ENCODE results near the gene GPX7.
"Not testable (repeated sequence)": the region's sequence is repeated elsewhere in the genome, so short reads cannot be mapped to it uniquely, and the experiment has no call there.

GPX7 gene

DNA sequence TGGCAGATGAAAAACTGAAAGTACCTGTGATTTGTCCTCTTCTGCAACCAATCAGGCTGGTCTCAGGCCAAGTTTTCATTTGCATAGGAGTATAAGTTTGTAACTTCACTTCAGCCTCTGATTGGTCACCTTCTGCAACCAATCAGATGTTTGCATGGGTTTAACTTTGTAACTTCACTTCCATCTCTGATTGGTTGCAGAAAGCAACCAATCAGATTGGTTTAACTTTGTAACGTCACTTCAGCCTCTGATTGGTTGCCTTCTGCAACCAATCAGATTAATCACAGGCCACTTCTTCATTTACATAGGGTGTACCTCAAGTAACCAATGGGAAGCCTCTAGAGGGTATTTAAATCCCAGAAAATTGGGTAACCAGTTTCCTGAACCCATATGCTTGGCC, 30.4 kb upstream of the GPX7 start:
- no peak overlapping the region for H3K4me3 ChIP-seq (ENCODE audit: control insufficient read depth, low read depth, low read length)
- no peak for DNase-seq (ENCODE audit: low read depth)
- TF ChIP-seq, protein P1, sequence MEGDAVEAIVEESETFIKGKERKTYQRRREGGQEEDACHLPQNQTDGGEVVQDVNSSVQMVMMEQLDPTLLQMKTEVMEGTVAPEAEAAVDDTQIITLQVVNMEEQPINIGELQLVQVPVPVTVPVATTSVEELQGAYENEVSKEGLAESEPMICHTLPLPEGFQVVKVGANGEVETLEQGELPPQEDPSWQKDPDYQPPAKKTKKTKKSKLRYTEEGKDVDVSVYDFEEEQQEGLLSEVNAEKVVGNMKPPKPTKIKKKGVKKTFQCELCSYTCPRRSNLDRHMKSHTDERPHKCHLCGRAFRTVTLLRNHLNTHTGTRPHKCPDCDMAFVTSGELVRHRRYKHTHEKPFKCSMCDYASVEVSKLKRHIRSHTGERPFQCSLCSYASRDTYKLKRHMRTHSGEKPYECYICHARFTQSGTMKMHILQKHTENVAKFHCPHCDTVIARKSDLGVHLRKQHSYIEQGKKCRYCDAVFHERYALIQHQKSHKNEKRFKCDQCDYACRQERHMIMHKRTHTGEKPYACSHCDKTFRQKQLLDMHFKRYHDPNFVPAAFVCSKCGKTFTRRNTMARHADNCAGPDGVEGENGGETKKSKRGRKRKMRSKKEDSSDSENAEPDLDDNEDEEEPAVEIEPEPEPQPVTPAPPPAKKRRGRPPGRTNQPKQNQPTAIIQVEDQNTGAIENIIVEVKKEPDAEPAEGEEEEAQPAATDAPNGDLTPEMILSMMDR (IDR thresholded peaks at IDR 0.05; ENCODE audit: control insufficient read depth, insufficient read depth, low read depth, low read length, missing control alignments): no peak

DNA sequence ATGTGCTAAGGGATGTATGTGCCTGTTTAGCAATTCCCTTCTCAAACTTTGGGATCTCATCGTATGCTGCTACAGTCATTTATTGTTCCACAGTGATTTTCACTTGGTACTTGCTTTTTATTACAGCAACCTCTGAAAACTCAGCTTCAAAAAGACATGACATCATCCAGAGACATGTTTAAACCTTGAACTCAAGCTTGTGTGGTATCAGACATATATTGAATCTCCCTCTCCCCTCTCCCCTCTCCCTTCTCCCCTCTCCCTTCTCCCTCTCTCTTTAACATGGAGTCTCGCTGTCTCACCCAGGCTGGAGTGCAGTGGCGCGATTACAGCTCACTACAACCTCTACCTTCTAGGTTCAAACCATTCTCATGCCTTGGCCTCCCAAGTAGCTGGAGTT, 29.8 kb upstream of the GPX7 start:
- no peak for DNase-seq (ENCODE audit: low read depth)
- TF ChIP-seq, protein P1 (IDR thresholded peaks at IDR 0.05; ENCODE audit: control insufficient read depth, insufficient read depth, low read depth, low read length, missing control alignments): no peak
- no peak overlapping the region for H3K4me3 ChIP-seq (ENCODE audit: control insufficient read depth, low read depth, low read length)

DNA sequence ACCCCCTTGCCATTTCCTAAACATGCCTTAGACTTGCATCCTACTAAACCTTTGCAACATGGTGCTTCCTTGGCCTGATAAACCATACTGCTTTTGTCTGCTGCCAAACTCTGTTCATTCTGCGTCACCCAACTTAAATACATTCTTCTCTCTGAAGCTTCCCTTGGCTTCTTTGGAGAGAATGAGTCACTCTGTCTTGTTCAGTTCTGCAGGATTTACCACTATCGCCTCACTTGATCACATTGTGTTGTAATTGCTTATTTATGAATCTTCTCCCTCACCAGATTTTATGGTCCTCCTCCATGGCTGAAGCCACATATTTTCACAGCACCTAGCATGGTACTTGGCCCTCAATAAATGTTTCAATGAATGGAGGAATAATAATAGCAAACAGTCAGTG, 27.6 kb upstream of the GPX7 start:
- DNase-seq (ENCODE audit: low read depth): peak; percentile 94
- TF ChIP-seq, protein P1 (IDR thresholded peaks at IDR 0.05; ENCODE audit: control insufficient read depth, insufficient read depth, low read depth, low read length, missing control alignments): no peak
- H3K4me3 ChIP-seq (ENCODE audit: control insufficient read depth, low read depth, low read length): no peak overlapping the region

DNA sequence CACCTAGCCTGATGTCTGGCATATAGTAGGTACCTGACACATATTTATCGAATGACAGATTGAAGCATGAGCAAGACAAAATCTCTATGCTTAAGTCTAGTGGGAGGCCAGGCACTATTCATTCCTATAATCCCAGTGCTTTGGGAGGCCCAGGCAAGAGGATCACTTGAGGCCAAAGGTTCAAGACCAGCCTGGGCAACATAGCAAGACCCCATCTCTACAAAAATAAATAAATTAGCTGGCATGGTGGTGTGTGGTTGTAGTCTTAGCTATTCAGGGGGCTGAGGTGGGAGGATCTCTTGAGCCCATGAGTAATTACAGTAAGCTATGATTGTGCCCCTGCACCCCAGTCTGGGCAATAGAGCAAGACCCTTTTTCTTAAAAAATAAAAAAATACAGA, 26.1 kb upstream of the GPX7 start:
- no peak overlapping the region for H3K4me3 ChIP-seq (ENCODE audit: control insufficient read depth, low read depth, low read length)
- DNase-seq (ENCODE audit: low read depth): no peak
- TF ChIP-seq, protein P1 (IDR thresholded peaks at IDR 0.05; ENCODE audit: control insufficient read depth, insufficient read depth, low read depth, low read length, missing control alignments): no peak

DNA sequence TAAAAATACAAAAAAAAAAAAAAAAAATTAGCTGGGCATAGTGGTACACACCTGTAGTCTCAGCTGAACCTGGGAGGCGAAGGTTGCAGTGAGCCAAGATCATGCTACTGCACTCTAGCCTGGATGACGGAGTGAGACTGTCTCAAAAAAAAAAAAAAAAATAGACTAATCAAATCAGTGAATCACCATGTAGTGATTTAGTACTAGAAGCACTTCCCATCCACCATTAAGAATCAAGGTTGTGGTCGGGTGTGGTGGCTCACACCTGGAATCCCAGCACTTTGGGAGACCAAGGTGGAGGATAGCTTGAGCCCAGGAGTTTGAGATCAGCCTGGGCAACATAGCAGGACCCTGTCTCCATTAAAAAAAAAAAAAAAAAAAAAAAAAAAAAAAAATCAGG, 24.1 kb upstream of the GPX7 start:
- H3K4me3 ChIP-seq (ENCODE audit: control insufficient read depth, low read depth, low read length): not testable (repeated sequence)

DNA sequence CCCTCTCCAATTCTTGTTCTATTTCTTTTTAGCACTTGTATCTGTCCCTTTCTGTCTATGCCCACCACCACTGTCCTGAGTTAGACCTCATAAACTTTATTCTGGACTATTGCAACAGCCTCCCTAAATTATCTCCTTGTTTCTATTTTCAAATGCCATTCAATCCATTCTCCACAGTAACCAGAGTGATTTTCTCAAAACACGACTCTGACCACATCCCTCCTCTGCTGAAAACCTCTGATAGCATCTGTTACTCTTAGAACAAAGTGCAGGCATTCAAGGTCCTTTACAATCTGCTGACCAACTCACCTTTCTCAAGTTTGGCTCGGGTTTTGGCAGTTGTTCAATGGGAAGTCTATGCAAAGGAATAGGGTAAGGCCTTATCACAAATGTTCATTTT, 22.8 kb upstream of the GPX7 start:
- TF ChIP-seq, protein P1 (IDR thresholded peaks at IDR 0.05; ENCODE audit: control insufficient read depth, insufficient read depth, low read depth, low read length, missing control alignments): no peak
- no peak overlapping the region for H3K4me3 ChIP-seq (ENCODE audit: control insufficient read depth, low read depth, low read length)

More for the DNA sequence above, 24.1 kb upstream of the GPX7 start:
- not testable (repeated sequence) for DNase-seq (ENCODE audit: low read depth)

DNA sequence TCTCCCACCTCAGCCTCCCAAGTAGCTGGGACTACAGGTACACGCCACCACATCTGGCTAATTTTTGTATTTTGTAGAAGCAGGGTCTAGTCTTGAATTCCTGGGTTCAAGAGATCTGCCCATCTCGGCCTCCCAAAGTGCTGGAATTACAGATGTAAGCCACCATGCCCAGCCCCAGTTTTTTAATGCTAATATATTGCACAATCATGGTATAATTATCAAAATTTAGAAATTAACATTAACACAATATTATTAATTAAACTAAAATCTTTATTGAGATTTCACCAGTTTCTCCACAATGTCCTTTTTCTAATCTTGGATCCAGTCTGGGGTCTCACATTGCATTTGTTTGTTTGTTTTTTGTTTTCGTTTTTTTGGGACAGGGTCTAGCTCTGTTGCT, 21.9 kb upstream of the GPX7 start:
- H3K4me3 ChIP-seq (ENCODE audit: control insufficient read depth, low read depth, low read length): no peak overlapping the region
- TF ChIP-seq, protein P1 (IDR thresholded peaks at IDR 0.05; ENCODE audit: control insufficient read depth, insufficient read depth, low read depth, low read length, missing control alignments): no peak
- DNase-seq (ENCODE audit: low read depth): no peak

More for the DNA sequence above, 22.8 kb upstream of the GPX7 start:
- no peak for DNase-seq (ENCODE audit: low read depth)
